ENCODE results near the gene KLF18. TPM values are rescaled to one million over a fixed set of nuclear protein-coding genes. Genes with fewer than 3 reads are reported as not detected.
A peak's percentile ranks its signal among the peaks of the same experiment; 100 is the strongest.

KLF18 gene
- polyA plus RNA-seq, 1 experiment, result not detected

- ChIA-PET POLR2A (no interaction called here), CTCF (interaction anchor here (0.8 to 1.0 kb wide), 2 partner anchors 9 to 12 kb away, joined by 3 to 8 read pairs; no protein-coding TSS in a partner anchor)
- TF ChIP-seq CTCF (IDR thresholded peaks at IDR 0.05; ENCODE audit: insufficient read depth, low read depth, low read length), result no peak
- no peak overlapping the region for H3K4me3 ChIP-seq (ENCODE audit: low read depth, low read length)
- no peak for DNase-seq (ENCODE audit: low read depth)
- no peaks in the 10 kb centered on the region for H3K36me3 ChIP-seq (ENCODE audit: control insufficient read depth, insufficient read depth, low read length)
- H3K27me3 ChIP-seq (ENCODE audit: control insufficient read depth, insufficient read depth, low read length), result no peaks in the 10 kb centered on the region
These were observed 28.9 kb downstream of the KLF18 start for GRCh38 chr1:44112486-44112885.

- H3K4me3 ChIP-seq (ENCODE audit: low read depth, low read length), result no peak overlapping the region
- POLR2A ChIA-PET, result no interaction called here
- H3K27me3 ChIP-seq (ENCODE audit: control insufficient read depth, insufficient read depth, low read length), result no peaks in the 10 kb centered on the region
- no peak for DNase-seq (ENCODE audit: low read depth)
- no peaks in the 10 kb centered on the region for H3K36me3 ChIP-seq (ENCODE audit: control insufficient read depth, insufficient read depth, low read length)
- TF ChIP-seq CTCF (IDR thresholded peaks at IDR 0.05; ENCODE audit: insufficient read depth, low read depth, low read length), result no peak
- CTCF ChIA-PET, result no interaction called here
These were observed 29.6 kb downstream of the KLF18 start for GRCh38 chr1:44111861-44112260.

- CTCF ChIA-PET, result no interaction called here
- POLR2A ChIA-PET, result no interaction called here
- TF ChIP-seq CTCF (IDR thresholded peaks at IDR 0.05; ENCODE audit: insufficient read depth, low read depth, low read length), result no peak
- H3K4me3 ChIP-seq (ENCODE audit: low read depth, low read length), result no peak overlapping the region
- DNase-seq (ENCODE audit: low read depth), result no peak
- H3K36me3 ChIP-seq (ENCODE audit: control insufficient read depth, insufficient read depth, low read length), result no peaks in the 10 kb centered on the region
- H3K27me3 ChIP-seq (ENCODE audit: control insufficient read depth, insufficient read depth, low read length), result 0 out of 2 replicates have a peak, but pooled peaks cover 1% of the 10 kb centered on the region
These were observed 30.5 kb downstream of the KLF18 start for GRCh38 chr1:44110916-44111315.

- TF ChIP-seq CTCF (IDR thresholded peaks at IDR 0.05; ENCODE audit: insufficient read depth, low read depth, low read length), result no peak
- no peaks in the 10 kb centered on the region for H3K36me3 ChIP-seq (ENCODE audit: control insufficient read depth, insufficient read depth, low read length)
- H3K4me3 ChIP-seq (ENCODE audit: low read depth, low read length), result no peak overlapping the region
- 0 out of 2 replicates have a peak, but pooled peaks cover 2% of the 10 kb centered on the region for H3K27me3 ChIP-seq (ENCODE audit: control insufficient read depth, insufficient read depth, low read length)
- ChIA-PET CTCF (no interaction called here), POLR2A (no interaction called here)
- DNase-seq (ENCODE audit: low read depth), result no peak
These were observed 32.5 kb downstream of the KLF18 start for GRCh38 chr1:44108971-44109370.

GRCh38 chr1:44108241-44108640 is 33.2 kb downstream of the KLF18 start:
- Histone ChIP-seq H3K36me3 (ENCODE audit: control insufficient read depth, insufficient read depth, low read length) (no peaks in the 10 kb centered on the region), H3K27me3 (ENCODE audit: control insufficient read depth, insufficient read depth, low read length) (0 out of 2 replicates have a peak, but pooled peaks cover 2% of the 10 kb centered on the region), H3K4me3 (ENCODE audit: low read depth, low read length) (no peak overlapping the region)
- POLR2A ChIA-PET, result interaction anchor here (0.6 kb wide), 1 partner anchor 23 kb away, joined by 6 read pairs; no protein-coding TSS in a partner anchor
- DNase-seq (ENCODE audit: low read depth), result peak; percentile 10
- CTCF ChIA-PET, result interaction anchor here (1.1 kb wide), 1 partner anchor 19 kb away, joined by 4 read pairs; no protein-coding TSS in a partner anchor
- no peak for TF ChIP-seq CTCF (IDR thresholded peaks at IDR 0.05; ENCODE audit: insufficient read depth, low read depth, low read length)
